ENCODE data around the gene RNF11.
A peak's percentile ranks its signal among the peaks of the same experiment; 100 is the strongest.

RNF11 gene

GRCh38 chr1:51263147-51263877, 27.2 kb downstream of the RNF11 start:
- no peak overlapping the region for H3K4me3 Mint-ChIP-seq
- peaks cover 22 to 60% of the 10 kb centered on the region in 2 donors for H3K4me1 Mint-ChIP-seq
- DNase-seq (no peak), ATAC-seq (replicated peaks) (no peak)
- no peaks in the 10 kb centered on the region for H3K27me3 Mint-ChIP-seq
- H3K9me3 Mint-ChIP-seq = no peaks in the 10 kb centered on the region
- H3K27ac Mint-ChIP-seq = no peak overlapping the region
- peaks cover 0 to 6% of the 10 kb centered on the region in 2 donors for H3K36me3 Mint-ChIP-seq

DNA sequence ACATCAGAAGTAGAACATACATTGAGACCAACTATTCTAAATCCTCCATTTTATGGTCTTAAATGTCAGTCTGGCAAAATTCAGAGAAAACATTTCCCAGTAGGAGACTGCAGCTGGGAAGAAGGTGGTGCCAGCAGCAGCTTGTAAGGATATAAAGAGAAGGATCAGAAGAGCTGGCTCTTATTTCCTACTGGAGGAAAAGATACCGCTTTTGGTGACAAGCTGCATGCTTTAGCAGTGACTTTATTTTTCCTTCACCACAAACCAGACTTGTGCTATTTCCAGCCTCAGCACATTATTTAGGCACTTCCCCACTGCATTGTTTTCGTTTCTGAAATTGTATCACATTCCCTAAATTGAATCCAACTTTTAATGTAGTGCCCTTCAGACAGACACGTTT, 28.4 kb downstream of the RNF11 start:
- no peak overlapping the region for H3K4me3 Mint-ChIP-seq
- ATAC-seq (replicated peaks) (no peak), DNase-seq (no peak)
- H3K27me3 Mint-ChIP-seq = no peaks in the 10 kb centered on the region
- no peaks in the 10 kb centered on the region for H3K9me3 Mint-ChIP-seq
- no peak overlapping the region for H3K27ac Mint-ChIP-seq
- peaks cover 0 to 6% of the 10 kb centered on the region in 2 donors for H3K36me3 Mint-ChIP-seq
- peaks cover 26 to 61% of the 10 kb centered on the region in 2 donors for H3K4me1 Mint-ChIP-seq

DNA sequence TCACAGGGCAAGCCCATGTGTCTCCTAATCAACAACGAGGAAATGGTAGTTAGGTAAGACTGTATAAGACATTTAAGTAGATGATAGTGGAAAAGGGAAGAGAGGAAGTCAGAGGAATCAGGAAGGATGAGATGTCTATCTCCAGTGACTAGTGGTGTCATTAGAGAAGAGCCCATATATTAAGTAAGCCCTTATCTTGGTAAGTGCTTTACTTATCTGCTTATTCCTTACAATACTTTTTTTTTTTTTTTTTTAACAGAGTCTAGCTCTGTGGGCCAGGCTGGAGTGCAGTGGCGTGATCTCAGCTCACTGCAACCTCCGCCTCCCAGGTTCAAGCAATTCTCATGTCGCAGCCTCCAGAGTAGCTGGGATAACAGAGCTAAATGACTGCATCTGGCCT, 29.5 kb downstream of the RNF11 start:
- H3K27ac Mint-ChIP-seq = peak overlapping the region; percentile 59

DNA sequence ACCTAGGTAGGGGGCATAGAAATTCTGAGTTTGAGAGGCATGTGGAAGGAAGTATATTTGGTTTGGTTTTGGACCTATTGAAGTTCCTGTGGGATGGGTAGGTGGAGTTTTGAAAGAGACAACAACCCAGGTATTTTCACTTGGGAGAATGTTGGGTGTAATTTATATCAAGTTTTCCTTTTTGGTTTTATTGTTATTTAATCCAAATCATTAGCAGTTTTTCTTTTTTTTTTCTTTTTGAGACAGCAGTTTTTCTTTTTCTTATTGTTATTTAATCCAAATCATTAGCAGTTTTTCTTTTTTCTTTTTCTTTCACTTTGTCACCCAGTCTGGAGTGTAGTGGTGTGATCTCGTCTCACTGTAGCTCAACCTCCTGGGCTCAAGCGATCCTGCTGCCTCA, 30.1 kb downstream of the RNF11 start:
- Mint-ChIP-seq H3K27ac (peak overlapping the region; percentile 59), H3K4me3 (no peak overlapping the region), H3K4me1 (peaks cover 26 to 57% of the 10 kb centered on the region in 2 donors), H3K27me3 (no peaks in the 10 kb centered on the region), H3K36me3 (peaks cover 5 to 12% of the 10 kb centered on the region in 2 donors), H3K9me3 (no peaks in the 10 kb centered on the region)
- DNase-seq (no peak), ATAC-seq (replicated peaks) (no peak)

More for the DNA sequence above, 29.5 kb downstream of the RNF11 start:
- Mint-ChIP-seq H3K4me3 (no peak overlapping the region), H3K4me1 (peaks cover 26 to 57% of the 10 kb centered on the region in 2 donors), H3K36me3 (peaks cover 0 to 7% of the 10 kb centered on the region in 2 donors), H3K27me3 (no peaks in the 10 kb centered on the region), H3K9me3 (no peaks in the 10 kb centered on the region)
- DNase-seq (no peak), ATAC-seq (replicated peaks) (no peak)

DNA sequence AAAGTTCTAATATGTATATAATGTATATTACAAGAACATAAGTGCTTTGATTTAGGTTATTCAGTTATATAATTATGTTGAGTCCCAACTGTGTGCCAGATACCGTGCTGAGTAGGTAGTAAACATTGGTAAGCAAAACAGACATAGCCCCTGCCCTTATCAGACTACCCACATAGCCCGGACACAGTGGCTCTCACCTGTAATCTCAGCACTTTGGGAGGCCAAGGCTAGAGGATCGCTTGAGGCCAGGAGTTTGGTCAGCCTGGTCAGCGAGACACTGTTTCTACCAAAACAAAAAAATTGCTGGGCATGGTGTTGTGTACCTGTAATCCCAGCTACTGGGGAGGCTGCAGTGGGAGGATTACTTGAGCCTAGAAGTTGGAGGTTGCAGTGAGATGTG, 30.7 kb downstream of the RNF11 start:
- H3K27ac Mint-ChIP-seq = no peak overlapping the region

DNA sequence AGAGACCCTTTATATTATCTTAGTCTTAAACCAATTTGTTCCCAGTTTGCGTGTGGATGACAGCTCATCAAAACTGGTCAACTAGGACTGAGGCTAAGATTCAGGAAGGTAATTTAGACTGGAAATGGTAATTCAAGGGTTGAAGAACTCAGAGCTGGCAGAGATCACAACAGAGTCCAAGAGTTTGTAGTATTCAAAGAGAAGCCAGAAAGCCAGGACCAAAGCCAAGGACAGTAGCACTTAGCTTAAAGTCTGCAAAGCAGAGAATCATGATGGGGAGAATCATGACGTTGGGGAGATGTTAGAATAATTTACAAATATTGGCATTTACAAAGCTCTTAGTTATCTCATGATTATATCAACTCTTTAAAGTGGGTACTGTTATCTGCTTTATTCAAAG, 32.6 kb downstream of the RNF11 start:
- Mint-ChIP-seq H3K4me3 (peak overlapping the region; percentile 7 to 51), H3K9me3 (no peaks in the 10 kb centered on the region), H3K27ac (peak overlapping the region; percentile 84), H3K27me3 (no peaks in the 10 kb centered on the region), H3K4me1 (peaks cover 21 to 53% of the 10 kb centered on the region in 2 donors), H3K36me3 (peaks cover 6 to 13% of the 10 kb centered on the region in 2 donors)
- peak; percentile 61 for ATAC-seq (replicated peaks)
- DNase-seq = no peak

More for the DNA sequence above, 30.7 kb downstream of the RNF11 start:
- Mint-ChIP-seq H3K27me3 (no peaks in the 10 kb centered on the region), H3K36me3 (peaks cover 6 to 13% of the 10 kb centered on the region in 2 donors), H3K9me3 (no peaks in the 10 kb centered on the region), H3K4me1 (peaks cover 25 to 57% of the 10 kb centered on the region in 2 donors), H3K4me3 (no peak overlapping the region)
- DNase-seq (no peak), ATAC-seq (replicated peaks) (no peak)

- Mint-ChIP-seq H3K9me3 (no peaks in the 10 kb centered on the region), H3K36me3 (peaks cover 6 to 14% of the 10 kb centered on the region in 2 donors)
These were observed 34.7 kb downstream of the RNF11 start for GRCh38 chr1:51270751-51271150.

DNA sequence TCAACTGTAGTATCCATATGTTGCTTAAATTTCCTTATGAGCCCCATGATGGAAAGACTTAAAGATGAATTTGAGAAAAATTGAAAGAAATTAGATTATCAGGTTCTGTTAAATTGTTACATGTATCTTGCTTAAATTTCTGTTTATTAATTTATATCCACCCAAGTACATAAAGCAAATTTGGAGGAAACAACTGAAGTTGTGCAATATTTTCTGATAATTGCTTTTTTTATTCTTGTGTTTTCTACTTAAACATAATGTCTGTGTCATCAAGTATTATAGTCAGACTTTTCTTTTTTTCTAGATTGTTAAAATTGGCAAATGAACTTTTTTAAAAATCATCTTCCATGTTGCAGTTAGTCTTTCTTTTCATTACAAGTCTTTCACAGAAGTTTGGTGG, 36.8 kb downstream of the RNF11 start:
- peaks cover 9 to 14% of the 10 kb centered on the region in 2 donors for H3K36me3 Mint-ChIP-seq
- H3K4me3 Mint-ChIP-seq = no peak overlapping the region
- no peaks in the 10 kb centered on the region for H3K27me3 Mint-ChIP-seq
- H3K27ac Mint-ChIP-seq = no peak overlapping the region
- peaks cover 5 to 10% of the 10 kb centered on the region in 2 donors for H3K4me1 Mint-ChIP-seq
- ATAC-seq (replicated peaks) (no peak), DNase-seq (no peak)
- H3K9me3 Mint-ChIP-seq = no peaks in the 10 kb centered on the region

More at GRCh38 chr1:51270751-51271150, 34.7 kb downstream of the RNF11 start:
- Mint-ChIP-seq H3K4me3 (no peak overlapping the region), H3K4me1 (peaks cover 14 to 32% of the 10 kb centered on the region in 2 donors), H3K27ac (no peak overlapping the region), H3K27me3 (no peaks in the 10 kb centered on the region)
- ATAC-seq (replicated peaks) = no peak
- no peak for DNase-seq

DNA sequence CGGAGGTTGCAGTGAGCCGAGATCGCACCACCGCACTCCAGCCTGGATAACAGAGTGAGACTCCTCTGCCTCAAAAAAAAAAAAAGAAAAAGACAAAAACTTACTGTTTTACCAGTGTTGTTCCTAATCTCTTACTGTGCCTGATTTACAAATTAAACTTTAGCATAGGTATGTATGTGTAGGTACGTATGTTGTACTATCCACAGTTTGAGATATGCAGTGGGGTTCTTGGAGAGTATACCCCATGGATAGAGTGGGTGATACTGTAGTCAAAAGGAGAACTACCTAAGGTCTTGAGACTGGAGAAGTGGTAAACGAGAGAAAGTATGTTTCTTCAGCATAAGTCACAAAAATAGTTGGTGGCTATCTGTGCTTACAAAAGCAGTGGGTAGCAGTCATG, 38.6 kb downstream of the RNF11 start:
- ATAC-seq (replicated peaks) = no peak
- Mint-ChIP-seq H3K4me3 (no peak overlapping the region), H3K27ac (no peak overlapping the region), H3K4me1 (no peaks in the 10 kb centered on the region), H3K27me3 (no peaks in the 10 kb centered on the region), H3K9me3 (no peaks in the 10 kb centered on the region), H3K36me3 (peaks cover 10 to 14% of the 10 kb centered on the region in 2 donors)
- DNase-seq = no peak

GRCh38 chr1:51276286-51276685, 40.2 kb downstream of the RNF11 start:
- Mint-ChIP-seq H3K27ac (no peak overlapping the region), H3K9me3 (no peaks in the 10 kb centered on the region), H3K27me3 (no peaks in the 10 kb centered on the region), H3K4me1 (peaks cover 0 to 3% of the 10 kb centered on the region in 2 donors), H3K4me3 (no peak overlapping the region), H3K36me3 (peaks cover 4 to 18% of the 10 kb centered on the region in 2 donors)
- DNase-seq = no peak
- no peak for ATAC-seq (replicated peaks)

- DNase-seq (no peak), ATAC-seq (replicated peaks) (no peak)
- H3K27ac Mint-ChIP-seq = no peak overlapping the region
- no peak overlapping the region for H3K4me3 Mint-ChIP-seq
- H3K4me1 Mint-ChIP-seq = peaks cover 15 to 27% of the 10 kb centered on the region in 2 donors
- H3K9me3 Mint-ChIP-seq = no peaks in the 10 kb centered on the region
- H3K36me3 Mint-ChIP-seq = peaks cover 4 to 17% of the 10 kb centered on the region in 2 donors
- H3K27me3 Mint-ChIP-seq = no peaks in the 10 kb centered on the region
These were observed 44.4 kb downstream of the RNF11 start for GRCh38 chr1:51280321-51280978.

DNA sequence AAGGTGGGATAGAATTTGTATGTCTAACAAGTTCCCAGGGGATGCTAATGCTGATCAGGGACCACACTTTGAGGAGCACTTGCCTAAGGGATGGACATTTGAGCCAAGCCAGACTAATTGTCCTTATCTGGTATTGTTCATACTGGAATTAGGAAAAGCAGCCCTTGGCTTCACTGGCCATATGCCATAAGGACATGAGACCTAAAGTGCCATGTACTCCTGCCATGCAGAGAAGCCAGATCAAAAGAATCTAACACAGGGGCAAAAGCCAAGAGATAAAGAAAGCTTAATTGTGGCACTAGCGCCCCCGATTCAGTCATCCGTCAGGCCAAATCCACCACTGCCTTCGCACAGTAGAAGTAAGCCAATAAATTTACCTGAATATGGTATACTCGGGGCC, 45.7 kb downstream of the RNF11 start:
- no peak overlapping the region for H3K4me3 Mint-ChIP-seq

GRCh38 chr1:51282605-51283004, 46.5 kb downstream of the RNF11 start:
- peak; percentile 89 to 91 for ATAC-seq (replicated peaks)
- Mint-ChIP-seq H3K4me1 (peaks cover 15 to 27% of the 10 kb centered on the region in 2 donors), H3K27me3 (no peaks in the 10 kb centered on the region), H3K4me3 (peak overlapping the region in 1 of 2 donors; percentile 54), H3K36me3 (peaks cover 2 to 17% of the 10 kb centered on the region in 2 donors), H3K27ac (peak overlapping the region; percentile 77), H3K9me3 (no peaks in the 10 kb centered on the region)
- DNase-seq = no peak

More for the DNA sequence above, 45.7 kb downstream of the RNF11 start:
- Mint-ChIP-seq H3K9me3 (no peaks in the 10 kb centered on the region), H3K27me3 (no peaks in the 10 kb centered on the region), H3K4me1 (peaks cover 15 to 27% of the 10 kb centered on the region in 2 donors), H3K27ac (no peak overlapping the region), H3K36me3 (peaks cover 2 to 17% of the 10 kb centered on the region in 2 donors)
- ATAC-seq (replicated peaks) = no peak
- no peak for DNase-seq

DNA sequence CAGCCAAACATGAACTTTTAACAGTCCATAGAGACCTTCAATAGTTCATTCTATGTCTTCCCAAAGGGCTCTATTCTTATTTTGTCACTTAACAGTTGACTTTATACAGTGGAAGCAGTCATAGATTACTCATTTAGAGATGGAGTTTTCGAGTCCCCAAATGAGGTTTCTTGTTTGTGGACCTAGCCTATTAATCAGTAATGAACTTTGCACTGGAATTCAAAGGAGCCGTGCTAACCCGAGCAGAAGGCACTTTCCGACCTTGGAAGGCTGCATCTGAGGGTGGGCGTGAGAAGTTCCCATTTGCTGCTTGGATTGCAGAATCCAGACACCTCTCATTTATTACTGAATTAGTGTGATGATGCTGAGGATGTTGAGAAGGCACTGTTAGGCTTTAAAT, 47.9 kb downstream of the RNF11 start:
- DNase-seq = no peak
- H3K27me3 Mint-ChIP-seq = no peaks in the 10 kb centered on the region
- peaks cover 15 to 27% of the 10 kb centered on the region in 2 donors for H3K4me1 Mint-ChIP-seq
- H3K4me3 Mint-ChIP-seq = peak overlapping the region in 1 of 2 donors; percentile 48
- peak; percentile 17 to 22 for ATAC-seq (replicated peaks)
- peaks cover 2 to 17% of the 10 kb centered on the region in 2 donors for H3K36me3 Mint-ChIP-seq
- H3K27ac Mint-ChIP-seq = peak overlapping the region; percentile 88
- H3K9me3 Mint-ChIP-seq = no peaks in the 10 kb centered on the region

Data from stimulated activated naive B cell treated with anti-CD40 and anti-IgM and Interleukin-4, amounts not matched to agents 10 μg/mL and 1 μg/mL and 100 μg/mL, for 72 hours (primary cell).